KMS-11 (cell line): ENCODE results near the gene FAM131A.

Experiments
- H2AFZ ChIP-seq: fragments of 200-600 bp; sonication (generic); 2 replicates; pipeline ENCODE4 v1.6.1; 2016; ENCODE audit warnings: antibody characterized with exemption, mixed run types, low read depth
- H3K27ac ChIP-seq: fragments of 200-600 bp; sonication (generic); 2 replicates; pipeline ENCODE4 v1.6.1; 2016; ENCODE audit warnings: mild to moderate bottlenecking, mixed run types
- H3K27me3 ChIP-seq: fragments of 200-600 bp; sonication (generic); 2 replicates; pipeline ENCODE4 v1.6.1; 2017; ENCODE audit warnings: mild to moderate bottlenecking, low read depth, mixed run types, moderate library complexity; ENCODE audit not compliant: insufficient read depth
- H3K36me3 ChIP-seq: fragments of 200-600 bp; sonication (generic); 2 replicates; pipeline ENCODE4 v1.6.1; 2017; ENCODE audit warnings: mild to moderate bottlenecking, mixed run types; ENCODE audit not compliant: insufficient read depth
- H3K4me1 ChIP-seq: fragments of 200-600 bp; sonication (generic); 2 replicates; pipeline ENCODE4 v1.6.1; 2016; ENCODE audit warnings: mild to moderate bottlenecking, low read depth, mixed run types; ENCODE audit not compliant: poor library complexity, severe bottlenecking
- H3K4me2 ChIP-seq: fragments of 200-600 bp; sonication (generic); 2 replicates; pipeline ENCODE4 v1.7.0; 2016; ENCODE audit warnings: mild to moderate bottlenecking, mixed run types
- H3K4me3 ChIP-seq: fragments of 200-600 bp; sonication (generic); IDR thresholded peaks from 2 replicates; pipeline ENCODE4 v1.6.1; 2017; ENCODE audit warnings: low read depth, low read length, mixed read lengths; ENCODE audit not compliant: insufficient read depth
- H3K79me2 ChIP-seq: fragments of 200-600 bp; sonication (generic); 2 replicates; pipeline ENCODE4 v1.6.1; 2016; ENCODE audit warnings: low read depth, mixed run types; ENCODE audit not compliant: insufficient read depth
- H3K9ac ChIP-seq: fragments of 200-600 bp; sonication (generic); 2 replicates; pipeline ENCODE4 v1.6.1; 2016; ENCODE audit warnings: mild to moderate bottlenecking, mixed run types
- H4K20me1 ChIP-seq: fragments of 200-600 bp; sonication (generic); 2 replicates; pipeline ENCODE4 v1.6.1; 2016; ENCODE audit warnings: mild to moderate bottlenecking, mixed run types; ENCODE audit not compliant: insufficient read depth
- TF ChIP-seq, protein P1 (sequence below): fragments of 200-600 bp; sonication (generic); conservative IDR thresholded peaks from 2 replicates; pipeline ENCODE4 v1.6.1; 2017; ENCODE audit warnings: low read depth, mild to moderate bottlenecking, antibody characterized with exemption, low read length, moderate library complexity, mixed read lengths

The FAM131A gene

DNA sequence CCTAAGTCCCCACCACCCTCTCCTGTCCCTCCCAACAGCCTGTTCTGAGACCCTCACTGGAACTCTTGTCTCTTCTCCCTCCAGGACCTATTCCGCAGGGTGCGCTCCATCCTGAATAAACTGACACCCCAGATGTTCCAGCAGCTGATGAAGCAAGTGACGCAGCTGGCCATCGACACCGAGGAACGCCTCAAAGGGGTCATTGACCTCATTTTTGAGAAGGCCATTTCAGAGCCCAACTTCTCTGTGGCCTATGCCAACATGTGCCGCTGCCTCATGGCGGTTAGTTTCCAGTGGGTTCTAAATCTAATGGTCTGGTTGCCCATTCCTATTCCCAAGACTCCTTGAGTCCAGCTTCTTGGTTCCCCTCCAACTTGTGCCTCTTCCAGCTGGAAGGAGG lies 13.7 kb upstream of the FAM131A start:
- H4K20me1 ChIP-seq = peaks cover 22% of the 10 kb centered on the region
- no peak overlapping the region for H3K4me2 ChIP-seq

DNA sequence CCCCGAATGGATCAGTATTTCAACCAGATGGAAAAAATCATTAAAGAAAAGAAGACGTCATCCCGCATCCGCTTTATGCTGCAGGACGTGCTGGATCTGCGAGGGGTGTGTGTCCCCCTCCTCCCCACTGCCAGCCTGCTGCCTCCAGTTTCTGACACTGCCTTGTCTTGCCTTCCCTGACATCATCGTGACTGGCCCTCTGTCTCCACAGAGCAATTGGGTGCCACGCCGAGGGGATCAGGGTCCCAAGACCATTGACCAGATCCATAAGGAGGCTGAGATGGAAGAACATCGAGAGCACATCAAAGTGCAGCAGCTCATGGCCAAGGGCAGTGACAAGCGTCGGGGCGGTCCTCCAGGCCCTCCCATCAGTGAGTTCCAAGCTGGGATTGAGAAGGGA lies 12.1 kb upstream of the FAM131A start:
- no peak overlapping the region for H3K27ac ChIP-seq
- H3K79me2 ChIP-seq = peaks cover 64% of the 10 kb centered on the region
- no peak overlapping the region for H2AFZ ChIP-seq
- no peaks in the 10 kb centered on the region; the same call in 1 of the 2 replicates for H3K27me3 ChIP-seq
- no peak overlapping the region for H3K4me3 ChIP-seq
- H3K4me1 ChIP-seq = peaks cover 7% of the 10 kb centered on the region
- peaks cover 16% of the 10 kb centered on the region for H4K20me1 ChIP-seq
- no peak overlapping the region for H3K9ac ChIP-seq
- TF ChIP-seq, protein P1, sequence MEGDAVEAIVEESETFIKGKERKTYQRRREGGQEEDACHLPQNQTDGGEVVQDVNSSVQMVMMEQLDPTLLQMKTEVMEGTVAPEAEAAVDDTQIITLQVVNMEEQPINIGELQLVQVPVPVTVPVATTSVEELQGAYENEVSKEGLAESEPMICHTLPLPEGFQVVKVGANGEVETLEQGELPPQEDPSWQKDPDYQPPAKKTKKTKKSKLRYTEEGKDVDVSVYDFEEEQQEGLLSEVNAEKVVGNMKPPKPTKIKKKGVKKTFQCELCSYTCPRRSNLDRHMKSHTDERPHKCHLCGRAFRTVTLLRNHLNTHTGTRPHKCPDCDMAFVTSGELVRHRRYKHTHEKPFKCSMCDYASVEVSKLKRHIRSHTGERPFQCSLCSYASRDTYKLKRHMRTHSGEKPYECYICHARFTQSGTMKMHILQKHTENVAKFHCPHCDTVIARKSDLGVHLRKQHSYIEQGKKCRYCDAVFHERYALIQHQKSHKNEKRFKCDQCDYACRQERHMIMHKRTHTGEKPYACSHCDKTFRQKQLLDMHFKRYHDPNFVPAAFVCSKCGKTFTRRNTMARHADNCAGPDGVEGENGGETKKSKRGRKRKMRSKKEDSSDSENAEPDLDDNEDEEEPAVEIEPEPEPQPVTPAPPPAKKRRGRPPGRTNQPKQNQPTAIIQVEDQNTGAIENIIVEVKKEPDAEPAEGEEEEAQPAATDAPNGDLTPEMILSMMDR = no peak
- peaks cover 81% of the 10 kb centered on the region; the same call in 1 of the 2 replicates for H3K36me3 ChIP-seq
- H3K4me2 ChIP-seq = no peak overlapping the region

More for the DNA sequence above, 13.7 kb upstream of the FAM131A start:
- peaks cover 70% of the 10 kb centered on the region for H3K79me2 ChIP-seq
- no peak overlapping the region for H3K4me3 ChIP-seq
- peaks cover 71% of the 10 kb centered on the region; the same call in 1 of the 2 replicates for H3K36me3 ChIP-seq
- no peak overlapping the region for H3K27ac ChIP-seq
- no peaks in the 10 kb centered on the region; the same call in 1 of the 2 replicates for H3K27me3 ChIP-seq
- TF ChIP-seq, protein P1 = no peak
- no peak overlapping the region for H2AFZ ChIP-seq
- H3K9ac ChIP-seq = no peak overlapping the region
- H3K4me1 ChIP-seq = peaks cover 21% of the 10 kb centered on the region

DNA sequence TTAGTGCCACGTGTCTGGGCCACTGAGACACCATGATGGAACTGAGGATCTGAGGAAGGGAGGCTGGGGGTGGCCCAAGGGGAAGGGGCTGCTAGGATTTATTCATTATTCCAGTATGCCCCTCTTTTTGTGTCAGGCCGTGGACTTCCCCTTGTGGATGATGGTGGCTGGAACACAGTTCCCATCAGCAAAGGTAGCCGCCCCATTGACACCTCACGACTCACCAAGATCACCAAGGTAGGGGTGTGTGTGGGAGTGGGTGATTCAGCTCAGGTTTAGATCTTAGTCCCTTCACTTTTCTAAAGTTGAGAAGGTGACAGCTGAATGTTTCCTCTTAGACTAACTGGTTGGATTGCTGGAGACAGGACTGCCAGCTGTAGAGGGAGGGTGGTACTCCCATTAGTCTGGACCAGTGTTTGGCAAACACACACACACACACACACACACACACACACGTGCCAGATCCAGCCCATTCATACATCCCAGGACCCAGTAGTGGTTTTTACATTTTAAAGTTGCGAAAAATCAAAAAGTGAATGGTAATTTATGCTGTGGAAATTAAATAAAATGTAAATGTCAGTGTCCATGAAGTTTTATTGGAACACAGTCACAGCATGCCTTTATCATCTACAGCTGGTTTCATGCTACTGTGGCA lies 11.6 kb upstream of the FAM131A start:
- H3K36me3 ChIP-seq = peaks cover 75% of the 10 kb centered on the region; the same call in 1 of the 2 replicates
- TF ChIP-seq, protein P1 = no peak

DNA sequence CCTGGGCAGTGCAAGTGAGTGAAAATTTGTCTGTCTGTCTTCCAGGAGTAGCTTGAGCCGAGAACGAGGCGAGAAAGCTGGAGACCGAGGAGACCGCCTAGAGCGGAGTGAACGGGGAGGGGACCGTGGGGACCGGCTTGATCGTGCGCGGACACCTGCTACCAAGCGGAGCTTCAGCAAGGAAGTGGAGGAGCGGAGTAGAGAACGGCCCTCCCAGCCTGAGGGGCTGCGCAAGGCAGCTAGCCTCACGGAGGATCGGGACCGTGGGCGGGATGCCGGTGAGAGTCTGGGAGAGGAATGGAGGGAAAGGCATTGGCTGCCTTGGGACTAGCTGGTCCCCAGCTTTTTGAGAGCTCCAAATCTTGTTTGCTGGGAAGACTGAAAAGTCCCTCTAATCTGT lies 10.2 kb upstream of the FAM131A start:
- Histone ChIP-seq H3K36me3 (peaks cover 70% of the 10 kb centered on the region; the same call in 1 of the 2 replicates), H3K4me1 (no peaks in the 10 kb centered on the region), H3K9ac (no peak overlapping the region), H3K27me3 (no peaks in the 10 kb centered on the region), H3K79me2 (peaks cover 49% of the 10 kb centered on the region; the same call in 1 of the 2 replicates), H4K20me1 (peaks cover 9% of the 10 kb centered on the region; the same call in 1 of the 2 replicates), H3K27ac (no peak overlapping the region), H3K4me3 (no peak overlapping the region), H2AFZ (no peak overlapping the region), H3K4me2 (no peak overlapping the region)
- TF ChIP-seq, protein P1 = no peak

More for the DNA sequence above, 11.6 kb upstream of the FAM131A start:
- no peak overlapping the region for H3K4me3 ChIP-seq
- no peaks in the 10 kb centered on the region; the same call in 1 of the 2 replicates for H3K27me3 ChIP-seq
- H4K20me1 ChIP-seq = peaks cover 10% of the 10 kb centered on the region
- peaks cover under 1% of the 10 kb centered on the region for H3K4me1 ChIP-seq
- no peak overlapping the region for H3K4me2 ChIP-seq
- H2AFZ ChIP-seq = no peak overlapping the region
- peaks cover 60% of the 10 kb centered on the region for H3K79me2 ChIP-seq
- no peak overlapping the region for H3K9ac ChIP-seq
- H3K27ac ChIP-seq = no peak overlapping the region
